OCI-LY3 (cell line): ENCODE results near the gene SIL1.

Experiments used
- H2AFZ ChIP-seq: fragments of 200-600, 300-600 bp; shearing (Covaris generic); 2 replicates; pipeline ENCODE4 v1.6.0; 2014; ENCODE audit warnings: antibody characterized with exemption, low read depth, low read length
- H3K27ac ChIP-seq: fragments of 200-600, 300-600 bp; sonication (generic); 2 replicates; pipeline ENCODE4 v1.5.1; 2014; ENCODE audit warnings: mild to moderate bottlenecking, low read length, moderate library complexity, mixed read lengths
- H3K27me3 ChIP-seq: fragments of 200-600, 300-600 bp; sonication (generic); 2 replicates; pipeline ENCODE4 v1.6.1; 2014; ENCODE audit warnings: low read depth, low read length, mixed read lengths
- H3K36me3 ChIP-seq: fragments of 200-600, 300-600 bp; sonication (generic); replicated peaks from 2 replicates; pipeline ENCODE3; 2014; ENCODE audit warnings: low read depth, low read length, mixed read lengths
- H3K4me1 ChIP-seq: fragments of 300-600, 200-600 bp; sonication (generic); 2 replicates; pipeline ENCODE4 v1.6.1; 2014; ENCODE audit warnings: low read length, mixed read lengths
- H3K4me2 ChIP-seq: fragments of 200-600, 300-600 bp; sonication (generic); 2 replicates; pipeline ENCODE4 v1.6.1; 2014; ENCODE audit warnings: low read length, mixed read lengths
- H3K4me3 ChIP-seq: fragments of 300-600, 200-600 bp; sonication (generic); 2 replicates; pipeline ENCODE4 v1.5.1; 2014; ENCODE audit warnings: antibody characterized with exemption, mild to moderate bottlenecking, low read length, moderate library complexity
- H3K79me2 ChIP-seq: fragments of 300-600, 200-600 bp; shearing (Covaris generic); 2 replicates; pipeline ENCODE4 v1.6.1; 2014; ENCODE audit warnings: mild to moderate bottlenecking, low read length, mixed read lengths
- H3K9ac ChIP-seq: fragments of 300-600, 200-600 bp; shearing (Covaris generic); 2 replicates; pipeline ENCODE4 v1.6.0; 2014; ENCODE audit warnings: mild to moderate bottlenecking, low read length, moderate library complexity
- H3K9me3 ChIP-seq: fragments of 200-600, 300-600 bp; shearing (Covaris generic); 2 replicates; pipeline ENCODE4 v1.6.1; 2014; ENCODE audit warnings: low read length, mixed read lengths; ENCODE audit not compliant: insufficient read depth
- H4K20me1 ChIP-seq: fragments of 200-600, 300-600 bp; sonication (generic); 2 replicates; pipeline ENCODE4 v1.6.1; 2016; ENCODE audit warnings: low read length, mixed read lengths; ENCODE audit not compliant: insufficient read depth
- EZH2phosphoT487 ChIP-seq: fragments of 200-600 bp; shearing (Covaris generic); IDR thresholded peaks from 2 replicates; pipeline ENCODE4 v1.6.1; 2018; ENCODE audit warnings: antibody characterized with exemption, mixed run types, low read depth
- TF ChIP-seq, protein P1 (sequence below): fragments of 200-600, 300-600 bp; sonication (generic); IDR thresholded peaks from 2 replicates; pipeline ENCODE4 v1.5.1; 2014; ENCODE audit warnings: antibody characterized with exemption, low read length, low read depth

SIL1 gene

GRCh38 chr5:139132515-139132914, 65.7 kb downstream of the SIL1 start:
- H3K4me2 ChIP-seq = no peak overlapping the region
- no peak overlapping the region for H3K9ac ChIP-seq
- no peaks in the 10 kb centered on the region for H3K9me3 ChIP-seq
- H3K27me3 ChIP-seq = no peaks in the 10 kb centered on the region
- H3K36me3 ChIP-seq = no peaks in the 10 kb centered on the region
- no peak overlapping the region for H2AFZ ChIP-seq
- no peaks in the 10 kb centered on the region for H4K20me1 ChIP-seq
- H3K4me3 ChIP-seq = no peak overlapping the region
- H3K79me2 ChIP-seq = no peaks in the 10 kb centered on the region
- TF ChIP-seq, protein P1, sequence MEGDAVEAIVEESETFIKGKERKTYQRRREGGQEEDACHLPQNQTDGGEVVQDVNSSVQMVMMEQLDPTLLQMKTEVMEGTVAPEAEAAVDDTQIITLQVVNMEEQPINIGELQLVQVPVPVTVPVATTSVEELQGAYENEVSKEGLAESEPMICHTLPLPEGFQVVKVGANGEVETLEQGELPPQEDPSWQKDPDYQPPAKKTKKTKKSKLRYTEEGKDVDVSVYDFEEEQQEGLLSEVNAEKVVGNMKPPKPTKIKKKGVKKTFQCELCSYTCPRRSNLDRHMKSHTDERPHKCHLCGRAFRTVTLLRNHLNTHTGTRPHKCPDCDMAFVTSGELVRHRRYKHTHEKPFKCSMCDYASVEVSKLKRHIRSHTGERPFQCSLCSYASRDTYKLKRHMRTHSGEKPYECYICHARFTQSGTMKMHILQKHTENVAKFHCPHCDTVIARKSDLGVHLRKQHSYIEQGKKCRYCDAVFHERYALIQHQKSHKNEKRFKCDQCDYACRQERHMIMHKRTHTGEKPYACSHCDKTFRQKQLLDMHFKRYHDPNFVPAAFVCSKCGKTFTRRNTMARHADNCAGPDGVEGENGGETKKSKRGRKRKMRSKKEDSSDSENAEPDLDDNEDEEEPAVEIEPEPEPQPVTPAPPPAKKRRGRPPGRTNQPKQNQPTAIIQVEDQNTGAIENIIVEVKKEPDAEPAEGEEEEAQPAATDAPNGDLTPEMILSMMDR = no peak
- TF ChIP-seq EZH2phosphoT487 = no peak
- H3K27ac ChIP-seq = no peak overlapping the region
- no peaks in the 10 kb centered on the region for H3K4me1 ChIP-seq

DNA sequence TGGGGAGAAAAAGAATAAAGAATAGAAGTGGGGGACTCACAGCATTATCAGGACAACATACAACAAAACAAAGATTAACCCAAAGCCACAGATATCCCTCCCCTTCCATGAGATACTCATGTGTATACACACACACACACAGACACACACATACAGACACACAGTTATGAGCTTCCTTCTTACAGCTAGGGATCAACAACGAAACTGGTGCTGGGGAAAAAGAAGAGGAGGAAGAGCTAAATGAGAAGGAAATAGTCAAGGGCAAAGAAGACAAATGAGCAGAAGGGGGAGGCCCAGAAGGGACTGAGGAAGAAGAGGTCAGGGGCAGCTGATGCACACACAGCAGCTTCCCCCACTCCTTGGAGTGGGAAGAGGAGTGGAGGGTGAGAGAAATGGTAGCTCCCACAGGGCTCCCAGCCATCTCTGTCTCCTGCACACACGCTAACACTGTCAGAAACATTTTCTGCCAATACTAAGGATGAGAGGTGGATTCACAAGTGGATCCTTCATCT, 66.2 kb downstream of the SIL1 start:
- Histone ChIP-seq H3K27me3 (no peaks in the 10 kb centered on the region), H3K9me3 (no peaks in the 10 kb centered on the region), H4K20me1 (no peaks in the 10 kb centered on the region), H2AFZ (no peak overlapping the region), H3K4me3 (no peak overlapping the region), H3K4me2 (no peak overlapping the region), H3K4me1 (no peaks in the 10 kb centered on the region), H3K36me3 (no peaks in the 10 kb centered on the region), H3K79me2 (no peaks in the 10 kb centered on the region), H3K27ac (no peak overlapping the region), H3K9ac (no peak overlapping the region)
- TF ChIP-seq, protein P1 = no peak
- no peak for TF ChIP-seq EZH2phosphoT487

DNA sequence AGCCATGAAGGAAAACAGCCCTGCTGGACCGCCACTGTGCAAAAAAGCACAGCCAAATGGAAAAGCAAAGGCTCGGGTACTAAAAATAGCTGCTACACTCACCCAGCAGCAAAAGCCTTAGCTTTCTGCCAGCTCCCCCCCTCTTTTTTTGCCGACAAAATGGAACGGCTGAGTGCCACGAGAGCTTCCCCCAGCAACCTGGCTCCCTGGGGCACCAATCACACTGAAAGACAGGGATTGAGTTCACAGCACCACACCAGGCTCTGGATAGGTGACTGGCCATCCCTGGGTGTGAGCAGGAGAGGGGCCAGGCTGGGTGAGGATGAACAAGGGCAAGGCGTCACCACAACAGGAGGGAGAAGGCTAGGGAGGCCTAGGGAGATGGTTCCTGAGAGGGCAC, 66.7 kb downstream of the SIL1 start:
- Histone ChIP-seq H3K79me2 (no peaks in the 10 kb centered on the region), H3K9me3 (no peaks in the 10 kb centered on the region), H3K27ac (no peak overlapping the region), H3K4me3 (no peak overlapping the region), H3K9ac (no peak overlapping the region), H3K4me1 (no peaks in the 10 kb centered on the region), H3K4me2 (no peak overlapping the region), H3K36me3 (no peaks in the 10 kb centered on the region), H4K20me1 (no peaks in the 10 kb centered on the region), H3K27me3 (no peaks in the 10 kb centered on the region), H2AFZ (no peak overlapping the region)
- TF ChIP-seq, protein P1 = no peak
- TF ChIP-seq EZH2phosphoT487 = no peak

GRCh38 chr5:139131062-139131461, 67.1 kb downstream of the SIL1 start:
- TF ChIP-seq EZH2phosphoT487 = no peak
- TF ChIP-seq, protein P1 = no peak
- Histone ChIP-seq H3K4me1 (no peaks in the 10 kb centered on the region), H3K9me3 (no peaks in the 10 kb centered on the region), H3K79me2 (no peaks in the 10 kb centered on the region), H3K36me3 (no peaks in the 10 kb centered on the region), H2AFZ (no peak overlapping the region), H4K20me1 (no peaks in the 10 kb centered on the region), H3K27ac (no peak overlapping the region), H3K4me3 (no peak overlapping the region), H3K27me3 (no peaks in the 10 kb centered on the region), H3K4me2 (no peak overlapping the region), H3K9ac (no peak overlapping the region)
